Measurements from ENCODE around the gene CEP295NL. TPM values are rescaled to one million over a fixed set of nuclear protein-coding genes. Genes with fewer than 3 reads are reported as not detected.
A peak's percentile ranks its signal among the peaks of the same experiment; 100 is the strongest.
"Not testable (repeated sequence)": the region's sequence is repeated elsewhere in the genome, so short reads cannot be mapped to it uniquely, and the experiment has no call there.

Gene CEP295NL
- total RNA-seq, 2 experiments from 2014 or later, result 0.29 TPM; not detected in 1

DNA sequence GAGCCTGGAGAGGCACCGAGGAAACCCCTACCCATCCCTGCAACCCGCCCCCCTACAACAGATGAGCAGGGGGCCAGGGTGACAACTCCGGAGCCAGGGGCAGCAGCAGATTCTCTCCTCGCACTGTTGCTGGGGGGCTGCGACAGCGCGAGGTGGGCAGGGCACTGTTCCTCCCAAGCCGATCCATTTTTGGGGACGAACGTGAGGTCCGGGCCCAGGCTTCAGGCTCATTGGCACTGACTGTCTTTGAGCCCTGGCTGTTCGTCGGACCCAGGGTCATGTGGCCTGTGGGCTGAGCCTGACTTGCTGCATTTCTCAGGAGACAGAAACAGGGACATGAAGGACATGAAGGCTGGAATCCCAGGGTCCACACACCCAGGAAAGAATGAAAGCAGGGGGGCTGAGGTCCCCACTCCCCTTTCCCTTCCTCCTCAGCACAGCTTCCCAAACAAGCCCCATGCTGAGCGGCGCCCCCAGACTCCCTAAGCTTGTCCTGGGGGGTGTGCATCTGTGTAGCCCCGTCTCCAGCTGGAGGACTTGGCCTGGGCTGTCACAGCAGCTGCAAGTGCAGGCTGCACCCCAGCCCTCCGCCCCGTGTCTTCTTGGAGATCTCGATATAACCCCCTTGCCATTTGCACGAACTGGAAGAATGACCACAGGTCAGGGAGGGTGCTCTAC, 18.7 kb downstream of the CEP295NL start:
- DNase-seq, result no peak
- H3K27me3 Mint-ChIP-seq, result peaks cover 22% of the 10 kb centered on the region
- H3K4me1 Mint-ChIP-seq, result peaks cover 32% of the 10 kb centered on the region
- H3K4me3 Mint-ChIP-seq, result no peak overlapping the region
- CTCF ChIA-PET, result interaction anchor here (3.1 kb wide), 1 partner anchor 18 kb away, joined by 13 read pairs; no protein-coding TSS in a partner anchor
- H3K27ac Mint-ChIP-seq, result no peak overlapping the region
- no peaks in the 10 kb centered on the region for H3K36me3 Mint-ChIP-seq
- no peaks in the 10 kb centered on the region for H3K9me3 Mint-ChIP-seq (ENCODE audit: low read depth)
- ATAC-seq, result no peak

- Mint-ChIP-seq H3K27me3 (peaks cover 26% of the 10 kb centered on the region), H3K9me3 (ENCODE audit: low read depth) (no peaks in the 10 kb centered on the region), H3K4me1 (peaks cover 33% of the 10 kb centered on the region), H3K27ac (no peak overlapping the region), H3K36me3 (no peaks in the 10 kb centered on the region), H3K4me3 (no peak overlapping the region)
- DNase-seq (no peak), ATAC-seq (no peak)
- CTCF ChIA-PET, result interaction anchor here (3.1 kb wide), 1 partner anchor 18 kb away, joined by 13 read pairs; no protein-coding TSS in a partner anchor
These were observed 19.4 kb downstream of the CEP295NL start for GRCh38 chr17:78883533-78884131.

DNA sequence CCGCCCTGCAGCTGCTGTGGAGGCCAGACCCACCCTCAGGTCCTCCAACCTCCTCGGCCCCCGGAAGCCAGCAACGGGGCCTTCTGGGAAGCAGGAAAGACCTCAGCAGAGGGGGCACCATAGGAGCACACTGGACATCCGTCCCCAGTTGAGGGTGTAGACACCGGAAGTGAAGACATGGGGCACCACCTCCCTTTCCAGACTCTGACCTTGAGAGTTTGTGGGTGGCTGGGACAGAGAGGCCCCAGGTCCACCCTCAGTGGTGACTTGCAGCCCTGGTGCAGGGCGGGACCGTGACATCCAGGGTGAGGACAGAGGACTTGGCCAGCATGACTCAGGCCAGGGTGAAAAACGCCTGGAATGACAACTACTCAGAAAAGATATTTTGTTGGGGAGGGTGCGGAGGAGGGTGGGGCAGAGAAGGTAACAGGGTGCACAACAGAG, 19.9 kb downstream of the CEP295NL start:
- DNase-seq, result no peak
- Mint-ChIP-seq H3K4me1 (peaks cover 32% of the 10 kb centered on the region), H3K27ac (peak overlapping the region; percentile 24), H3K27me3 (peaks cover 26% of the 10 kb centered on the region), H3K4me3 (no peak overlapping the region), H3K36me3 (no peaks in the 10 kb centered on the region), H3K9me3 (ENCODE audit: low read depth) (no peaks in the 10 kb centered on the region)
- CTCF ChIA-PET, result interaction anchor here (1.1 to 3.1 kb wide), 2 partner anchors 8 to 17 kb away, joined by 3 to 13 read pairs; no protein-coding TSS in a partner anchor
- no peak for ATAC-seq

- peaks cover 30% of the 10 kb centered on the region for H3K27me3 Mint-ChIP-seq
- ATAC-seq (no peak), DNase-seq (no peak)
- CTCF ChIA-PET, result interaction anchor here (0.9 to 3.1 kb wide), 3 partner anchors 8 to 61 kb away, joined by 3 to 13 read pairs (median 3); no protein-coding TSS in a partner anchor
- no peak overlapping the region for H3K4me3 Mint-ChIP-seq
- no peaks in the 10 kb centered on the region for H3K36me3 Mint-ChIP-seq
- H3K4me1 Mint-ChIP-seq, result peaks cover 32% of the 10 kb centered on the region
- no peak overlapping the region for H3K27ac Mint-ChIP-seq
- H3K9me3 Mint-ChIP-seq (ENCODE audit: low read depth), result no peaks in the 10 kb centered on the region
These were observed 20.4 kb downstream of the CEP295NL start for GRCh38 chr17:78882540-78883088.

- Mint-ChIP-seq H3K27me3 (peaks cover 37% of the 10 kb centered on the region), H3K4me3 (peak overlapping the region; percentile 36), H3K4me1 (peaks cover 20% of the 10 kb centered on the region), H3K27ac (peak overlapping the region; percentile 24), H3K9me3 (ENCODE audit: low read depth) (no peaks in the 10 kb centered on the region), H3K36me3 (no peaks in the 10 kb centered on the region)
- ATAC-seq (peak; percentile 48), DNase-seq (no peak)
- CTCF ChIA-PET, result interaction anchor here (0.8 to 0.9 kb wide), 2 partner anchors 14 to 91 kb away, joined by 3 read pairs; no protein-coding TSS in a partner anchor
These were observed 23.3 kb downstream of the CEP295NL start for GRCh38 chr17:78879635-78880186.

GRCh38 chr17:78878871-78879527, 24.0 kb downstream of the CEP295NL start:
- Mint-ChIP-seq H3K27me3 (peaks cover 38% of the 10 kb centered on the region), H3K27ac (peak overlapping the region; percentile 24), H3K4me1 (peaks cover 20% of the 10 kb centered on the region), H3K4me3 (no peak overlapping the region), H3K9me3 (ENCODE audit: low read depth) (no peaks in the 10 kb centered on the region), H3K36me3 (no peaks in the 10 kb centered on the region)
- CTCF ChIA-PET, result interaction anchor here (0.8 to 0.9 kb wide), 2 partner anchors 13 to 92 kb away, joined by 3 read pairs; no protein-coding TSS in a partner anchor
- ATAC-seq, result no peak
- DNase-seq, result no peak

DNA sequence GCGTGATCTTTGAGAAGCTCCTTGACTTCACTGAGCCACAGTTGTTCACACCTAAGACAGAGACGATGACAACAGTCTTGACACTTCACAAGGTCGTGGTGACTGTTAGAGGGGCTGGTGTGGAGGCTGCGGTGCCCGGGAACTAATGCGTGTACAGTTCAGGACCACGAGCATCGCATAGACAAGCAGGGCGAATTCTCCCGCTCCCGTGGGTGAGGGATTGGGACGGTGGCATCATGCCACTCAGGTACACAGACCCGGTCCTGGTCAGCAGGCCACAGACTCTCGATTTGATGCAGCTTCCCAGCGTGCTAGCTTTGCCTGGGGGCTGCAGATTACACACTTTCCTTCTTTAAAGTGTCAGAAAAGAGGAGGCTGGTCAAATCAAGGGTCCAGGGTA, 24.7 kb downstream of the CEP295NL start:
- no peak overlapping the region for H3K4me3 Mint-ChIP-seq
- H3K27me3 Mint-ChIP-seq, result peaks cover 38% of the 10 kb centered on the region
- H3K9me3 Mint-ChIP-seq (ENCODE audit: low read depth), result no peaks in the 10 kb centered on the region
- ATAC-seq, result no peak
- CTCF ChIA-PET, result interaction anchor here (0.7 kb wide), 1 partner anchor 94 kb away, joined by 3 read pairs; no protein-coding TSS in a partner anchor
- H3K36me3 Mint-ChIP-seq, result no peaks in the 10 kb centered on the region
- H3K4me1 Mint-ChIP-seq, result peaks cover 19% of the 10 kb centered on the region
- DNase-seq, result no peak
- H3K27ac Mint-ChIP-seq, result no peak overlapping the region

- H3K4me3 Mint-ChIP-seq; DNase-seq; H3K27ac Mint-ChIP-seq; ATAC-seq; H3K36me3 Mint-ChIP-seq; H3K9me3 Mint-ChIP-seq (ENCODE audit: low read depth): not testable (repeated sequence)
- CTCF ChIA-PET, result interaction anchor here (1.1 to 1.9 kb wide), 2 partner anchors 11 to 14 kb away, joined by 4 to 7 read pairs; no protein-coding TSS in a partner anchor
- H3K4me1 Mint-ChIP-seq, result peaks cover 14% of the 10 kb centered on the region
- H3K27me3 Mint-ChIP-seq, result peaks cover 33% of the 10 kb centered on the region
These were observed 26.0 kb downstream of the CEP295NL start for GRCh38 chr17:78876954-78877517.

DNA sequence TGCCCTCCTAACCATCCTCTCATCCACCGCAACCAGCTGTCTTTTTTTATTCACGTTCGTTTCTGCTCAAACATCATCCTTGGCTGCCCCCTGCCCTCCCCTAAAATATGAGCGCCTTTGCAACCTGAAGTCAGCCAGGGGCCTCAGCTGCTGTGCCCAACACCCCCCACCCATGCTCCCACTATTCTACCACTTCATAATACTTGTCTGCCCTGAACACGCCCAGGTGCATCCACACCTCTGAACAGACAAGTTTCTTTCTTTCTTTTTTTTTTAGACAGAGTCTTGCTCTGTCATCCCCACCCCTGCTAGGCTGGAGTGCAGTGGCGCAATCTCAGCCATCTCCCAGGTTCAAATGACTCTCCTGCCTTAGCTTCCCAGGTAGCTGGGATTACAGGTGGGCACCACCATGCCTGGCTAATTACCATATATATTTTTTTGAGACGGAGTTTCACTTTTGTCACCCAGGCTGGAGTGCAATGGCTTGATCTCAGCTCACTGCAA, 26.9 kb downstream of the CEP295NL start:
- no peak overlapping the region for H3K27ac Mint-ChIP-seq
- DNase-seq (no peak), ATAC-seq (no peak)
- H3K36me3 Mint-ChIP-seq, result no peaks in the 10 kb centered on the region
- peaks cover 14% of the 10 kb centered on the region for H3K4me1 Mint-ChIP-seq
- H3K9me3 Mint-ChIP-seq (ENCODE audit: low read depth), result no peaks in the 10 kb centered on the region
- CTCF ChIA-PET, result interaction anchor here (1.9 to 2.5 kb wide), 3 partner anchors 10 to 95 kb away, joined by 5 to 13 read pairs (median 7); no protein-coding TSS in a partner anchor
- peaks cover 30% of the 10 kb centered on the region for H3K27me3 Mint-ChIP-seq
- H3K4me3 Mint-ChIP-seq, result no peak overlapping the region

- Mint-ChIP-seq H3K27me3 (peaks cover 30% of the 10 kb centered on the region), H3K4me1 (peaks cover 14% of the 10 kb centered on the region), H3K9me3 (ENCODE audit: low read depth) (no peaks in the 10 kb centered on the region), H3K4me3 (no peak overlapping the region), H3K36me3 (no peaks in the 10 kb centered on the region), H3K27ac (no peak overlapping the region)
- CTCF ChIA-PET, result interaction anchor here (2.4 to 2.5 kb wide), 2 partner anchors 9 to 96 kb away, joined by 5 to 13 read pairs; no protein-coding TSS in a partner anchor
- DNase-seq, result no peak
- no peak for ATAC-seq
These were observed 27.5 kb downstream of the CEP295NL start for GRCh38 chr17:78875363-78876093.

DNA sequence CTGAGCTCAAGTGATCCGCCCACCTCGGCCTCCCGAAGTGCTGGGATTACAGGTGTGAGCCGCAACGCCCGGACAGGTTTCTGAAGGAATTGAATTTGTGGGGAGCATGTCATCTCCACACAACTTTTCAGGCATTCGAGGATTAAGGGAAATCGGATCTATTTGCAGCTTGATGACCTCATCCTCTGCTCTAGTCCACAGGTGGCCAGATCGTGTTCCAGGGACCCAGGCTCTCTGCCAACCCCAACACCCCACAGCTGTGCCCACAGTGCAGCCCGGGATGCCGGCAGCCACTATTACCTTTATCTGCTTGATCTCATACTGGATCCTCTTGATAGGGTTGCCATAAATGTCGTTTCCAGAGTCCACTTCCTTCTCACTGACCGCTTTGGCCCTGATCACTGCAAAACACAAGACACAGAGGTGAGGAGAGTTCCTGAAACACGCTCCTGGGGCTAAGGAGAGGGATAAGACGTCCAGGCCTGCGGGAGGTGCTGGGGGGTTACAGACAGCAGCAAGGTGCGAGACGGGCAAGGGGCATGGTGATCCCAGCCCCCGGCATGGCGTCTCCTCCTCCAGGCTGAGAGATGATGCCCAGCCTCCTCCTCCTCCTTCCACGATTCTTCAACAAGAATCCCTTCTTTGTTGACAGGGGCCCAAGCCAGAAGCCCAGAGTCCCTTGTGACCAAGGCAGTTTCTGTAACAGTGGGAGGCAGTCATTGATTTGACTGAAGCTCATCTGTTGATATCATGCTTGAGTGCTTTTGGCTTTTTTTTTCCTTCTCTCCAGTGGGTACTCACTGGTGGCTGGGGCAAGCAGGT, 29.3 kb downstream of the CEP295NL start:
- DNase-seq, result no peak
- Mint-ChIP-seq H3K9me3 (ENCODE audit: low read depth) (no peaks in the 10 kb centered on the region), H3K27me3 (peaks cover 18% of the 10 kb centered on the region), H3K4me3 (no peak overlapping the region), H3K27ac (no peak overlapping the region), H3K4me1 (peaks cover under 1% of the 10 kb centered on the region), H3K36me3 (no peaks in the 10 kb centered on the region)
- CTCF ChIA-PET, result interaction anchor here (0.7 to 2.5 kb wide), 5 partner anchors 8 to 98 kb away, joined by 3 to 13 read pairs (median 3); no protein-coding TSS in a partner anchor
- ATAC-seq, result no peak
